GM19023 (cell line): ENCODE data around the gene MPDU1.
A peak's percentile ranks its signal among the peaks of the same experiment; 100 is the strongest.

Source experiments
- ATAC-seq: cut with Tn5 transposase; IDR thresholded peaks from one replicate; pipeline ENCODE4 v1.9.1; 2021; ENCODE audit warnings: mild to moderate bottlenecking, moderate library complexity; ENCODE audit not compliant: unreplicated experiment

Gene MPDU1

DNA sequence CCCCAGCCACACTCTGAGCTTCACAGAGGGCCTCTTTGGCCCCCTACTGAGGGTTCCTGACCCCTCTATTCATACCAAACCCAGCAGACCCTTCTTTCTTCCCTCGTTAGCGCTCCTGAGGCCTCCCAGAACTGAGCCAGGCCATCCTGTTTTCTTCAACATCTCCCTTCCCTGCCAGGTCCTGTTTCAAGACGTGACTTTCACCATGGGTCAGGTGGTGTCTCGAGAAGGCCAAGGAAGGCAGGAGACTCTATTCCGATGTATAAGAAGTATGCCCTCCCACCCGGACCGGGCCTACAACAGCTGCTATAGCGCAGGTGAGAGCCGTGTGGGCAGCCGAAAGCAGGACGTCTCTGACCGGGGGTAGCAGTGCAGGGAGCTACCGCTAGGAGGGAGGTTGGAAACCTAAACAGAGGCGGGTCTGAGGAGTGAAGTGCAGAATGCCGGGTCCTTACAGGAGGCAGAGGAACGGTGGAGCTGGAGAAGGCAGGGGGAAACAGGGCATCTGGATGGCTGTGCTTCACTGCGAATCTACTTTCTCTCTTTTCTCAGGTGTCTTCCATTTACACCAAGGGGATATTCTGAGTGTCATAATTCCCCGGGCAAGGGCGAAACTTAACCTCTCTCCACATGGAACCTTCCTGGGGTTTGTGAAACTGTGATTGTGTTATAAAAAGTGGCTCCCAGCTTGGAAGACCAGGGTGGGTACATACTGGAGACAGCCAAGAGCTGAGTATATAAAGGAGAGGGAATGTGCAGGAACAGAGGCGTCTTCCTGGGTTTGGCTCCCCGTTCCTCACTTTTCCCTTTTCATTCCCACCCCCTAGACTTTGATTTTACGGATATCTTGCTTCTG is 23.3 kb upstream of the MPDU1 start:
- no peak for ATAC-seq

DNA sequence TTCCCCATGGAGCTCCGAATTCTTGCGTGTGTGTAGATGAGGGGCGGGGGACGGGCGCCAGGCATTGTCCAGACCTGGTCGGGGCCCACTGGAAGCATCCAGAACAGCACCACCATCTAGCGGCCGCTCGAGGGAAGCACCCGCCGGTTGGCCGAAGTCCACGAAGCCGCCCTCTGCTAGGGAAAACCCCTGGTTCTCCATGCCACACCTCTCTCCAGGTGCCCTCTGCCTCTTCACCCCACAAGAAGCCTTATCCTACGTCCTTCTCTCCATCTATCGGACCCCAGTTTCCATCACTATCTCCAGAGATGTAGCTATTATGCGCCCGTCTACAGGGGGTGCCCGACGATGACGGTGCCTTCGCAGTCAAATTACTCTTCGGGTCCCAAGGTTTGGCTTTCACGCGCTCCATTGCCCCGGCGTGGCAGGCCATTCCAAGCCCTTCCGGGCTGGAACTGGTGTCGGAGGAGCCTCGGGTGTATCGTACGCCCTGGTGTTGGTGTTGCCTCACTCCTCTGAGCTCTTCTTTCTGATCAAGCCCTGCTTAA is 22.6 kb upstream of the MPDU1 start:
- peak; percentile 50 for ATAC-seq

DNA sequence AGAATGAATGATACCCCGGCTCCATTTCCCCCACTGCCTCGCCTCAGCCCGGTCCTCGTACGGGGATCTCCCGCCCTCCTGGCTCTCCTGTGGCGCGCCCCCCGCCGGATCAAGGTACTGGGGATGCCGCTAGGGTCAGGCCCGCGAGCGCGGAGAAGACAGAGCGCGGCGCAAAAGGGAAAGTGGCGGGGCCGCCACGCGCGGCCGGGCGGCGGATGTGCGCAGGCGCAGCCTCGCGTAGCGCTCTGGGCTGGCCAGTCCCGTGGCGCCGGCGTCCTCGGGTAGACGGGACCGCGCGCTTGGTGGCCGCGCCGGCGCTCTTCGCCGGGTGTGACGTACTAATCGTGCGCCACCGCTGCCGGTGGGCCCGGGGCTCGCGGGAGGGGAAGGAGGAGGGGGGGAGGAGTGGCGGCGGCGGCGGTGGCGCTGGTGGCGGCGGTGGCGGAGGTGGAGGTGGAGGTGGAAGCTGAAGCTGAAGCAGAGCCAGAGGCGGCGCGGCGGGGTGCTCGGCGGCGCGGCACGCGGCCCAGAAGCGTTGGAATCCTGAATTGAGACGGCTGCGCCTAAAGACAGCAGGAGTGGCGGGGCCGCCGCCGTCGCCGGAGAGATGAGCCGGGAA is 22.0 kb upstream of the MPDU1 start, which contains the start of gene SENP3:
Gene SENP3, plus strand, starts transcription at position 331 of the 619 bp plus-strand sequence. CDS start 1,158 bp downstream, outside the sequence.
- ATAC-seq, result peak; percentile 69

- ATAC-seq, result no peak
These were observed 21.4 kb upstream of the MPDU1 start for GRCh38 chr17:7562208-7562605.

- no peak for ATAC-seq
These were observed 20.4 kb upstream of the MPDU1 start for GRCh38 chr17:7563115-7563869.

GRCh38 chr17:7569571-7569970 is 14.1 kb upstream of the MPDU1 start:
- no peak for ATAC-seq

- no peak for ATAC-seq
These were observed 13.3 kb upstream of the MPDU1 start for GRCh38 chr17:7570351-7570750.

- ATAC-seq, result no peak
These were observed 11.4 kb upstream of the MPDU1 start for GRCh38 chr17:7572338-7572587.

- ATAC-seq, result peak; percentile 91
These were observed 10.9 kb upstream of the MPDU1 start for GRCh38 chr17:7572588-7573323.

DNA sequence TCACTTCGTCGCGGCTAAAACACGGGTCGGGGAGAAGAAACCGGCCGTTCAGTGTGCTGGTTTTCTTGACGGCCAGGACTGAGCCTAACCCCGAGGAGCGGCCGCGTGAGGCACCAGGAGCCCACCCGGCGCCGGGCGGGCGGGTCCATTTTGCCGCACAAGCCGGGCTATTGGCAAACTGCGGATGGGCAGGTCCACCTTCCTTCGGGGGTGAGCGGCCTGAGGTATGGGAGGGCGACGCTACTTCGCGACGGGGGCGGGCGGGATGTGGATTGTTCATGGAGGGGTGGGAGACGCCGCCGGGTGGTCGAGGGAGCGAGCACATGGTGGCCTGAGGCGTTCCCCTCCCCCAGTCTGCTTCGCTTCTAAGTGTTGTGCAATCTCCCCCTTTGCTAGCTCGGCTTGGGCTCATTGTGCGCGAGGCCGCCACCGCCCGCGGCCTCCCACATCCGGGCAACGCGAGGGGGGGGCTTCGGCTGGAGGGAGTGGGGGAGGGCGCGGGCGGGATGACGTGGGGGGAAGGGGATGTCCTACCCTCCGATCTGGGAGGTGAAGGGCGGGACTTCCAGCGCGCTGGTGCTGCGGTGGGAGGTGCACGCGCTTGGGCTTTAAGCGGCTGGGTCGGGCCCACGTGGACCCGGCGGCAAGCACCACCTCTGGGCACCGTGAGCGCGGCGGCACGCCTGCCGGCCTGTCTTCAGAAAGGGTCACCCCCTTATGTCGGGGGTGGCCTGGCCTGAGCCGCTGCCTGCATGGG is 10.2 kb upstream of the MPDU1 start:
- ATAC-seq, result peak; percentile 2

DNA sequence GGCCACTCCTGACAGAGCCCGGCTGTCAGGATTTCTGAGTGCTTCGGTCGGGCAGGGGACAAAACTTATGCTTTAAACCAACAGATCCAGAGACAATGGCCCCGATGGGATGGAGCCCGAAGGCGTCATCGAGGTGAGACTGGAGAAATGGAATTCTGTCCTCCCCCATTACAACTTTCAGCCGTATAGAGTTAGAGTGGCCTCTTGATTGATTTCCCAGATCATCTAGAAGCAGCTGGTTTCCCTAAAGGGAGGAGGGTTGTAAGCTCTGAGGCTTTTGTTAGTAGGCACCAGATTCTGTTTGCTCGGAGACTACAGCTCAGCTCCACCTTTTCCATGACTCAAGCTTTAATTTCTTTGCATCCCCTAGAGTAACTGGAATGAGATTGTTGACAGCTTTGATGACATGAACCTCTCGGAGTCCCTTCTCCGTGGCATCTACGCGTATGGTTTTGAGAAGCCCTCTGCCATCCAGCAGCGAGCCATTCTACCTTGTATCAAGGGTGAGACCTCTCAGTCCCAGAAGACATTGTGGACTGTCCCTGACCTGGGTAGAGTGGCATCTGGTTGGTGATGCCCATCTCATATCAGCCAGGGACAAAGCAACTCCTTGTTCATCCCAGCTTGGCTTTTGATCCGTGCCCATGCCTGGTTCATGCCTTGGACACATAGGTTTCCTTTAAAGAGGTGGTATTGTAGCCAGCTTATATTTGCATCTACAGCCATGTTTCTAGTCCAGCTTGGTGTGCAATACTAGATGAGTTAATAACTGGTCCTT is 9.3 kb upstream of the MPDU1 start:
- ATAC-seq, result no peak

DNA sequence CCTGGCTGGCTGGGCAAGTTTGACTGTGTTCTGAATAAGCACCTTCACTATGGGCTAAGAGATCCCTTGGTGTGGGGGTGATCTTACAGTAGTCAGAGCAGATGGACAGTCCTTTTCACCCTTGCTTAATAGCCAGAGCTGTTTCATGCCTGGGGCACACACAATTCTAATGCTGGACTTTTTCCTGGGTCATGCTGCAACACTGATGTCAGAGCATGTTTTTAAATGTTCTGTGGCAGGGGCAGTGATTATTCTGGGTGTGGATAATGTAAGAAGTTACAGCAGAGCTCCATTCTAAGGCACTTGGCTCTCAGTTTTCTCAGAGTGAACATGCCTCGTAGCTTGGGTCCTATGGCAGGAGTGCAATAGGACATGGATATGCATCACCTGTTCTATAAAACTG is 8.2 kb upstream of the MPDU1 start:
- ATAC-seq, result no peak

GRCh38 chr17:7575959-7576358 is 7.7 kb upstream of the MPDU1 start:
- ATAC-seq, result no peak

GRCh38 chr17:7576432-7576937 is 7.2 kb upstream of the MPDU1 start:
- ATAC-seq, result no peak

- ATAC-seq, result no peak
These were observed 6.1 kb upstream of the MPDU1 start for GRCh38 chr17:7577327-7578199.

- peak; percentile 35 for ATAC-seq
These were observed 4.4 kb upstream of the MPDU1 start, which contains the start of gene CD68 for GRCh38 chr17:7579001-7579833. Gene CD68, plus strand, starts transcription at chr17:7579638. Its CDS starts 40 bp downstream, at chr17:7579678.
